Esophagus (tissue), 2 donors: Measurements from ENCODE around the gene AGRP. TPM values are rescaled to one million over a fixed set of nuclear protein-coding genes. Genes with fewer than 3 reads are reported as not detected.

Experiments
- H3K27ac ChIP-seq, 2 donors: one replicate each; pipeline ENCODE4 v1.5.1; 2013; ENCODE audit warnings: low read depth in 2 of 2, mild to moderate bottlenecking in 2 of 2, inconsistent platforms in 1 of 2, low read length in 1 of 2, moderate library complexity in 1 of 2
- H3K27me3 ChIP-seq, 2 donors: one replicate each; pipeline ENCODE4 v1.6.1; 2013; ENCODE audit warnings: low read length in 2 of 2, control low read depth in 1 of 2, mild to moderate bottlenecking in 1 of 2; ENCODE audit not compliant: insufficient read depth in 2 of 2, control insufficient read depth in 1 of 2
- H3K36me3 ChIP-seq, 2 donors: one replicate each; pipeline ENCODE4 v1.6.1; 2013; ENCODE audit warnings: low read length in 1 of 2; ENCODE audit not compliant: control insufficient read depth in 2 of 2, insufficient read depth in 2 of 2
- H3K4me1 ChIP-seq, 2 donors: one replicate each; pipeline ENCODE4 v1.6.1; 2013; ENCODE audit warnings: low read length in 1 of 2; ENCODE audit not compliant: control insufficient read depth in 2 of 2, insufficient read depth in 2 of 2
- H3K4me3 ChIP-seq, 2 donors: one replicate each; pipeline ENCODE4 v1.5.1; 2013; ENCODE audit warnings: low read length in 2 of 2, mild to moderate bottlenecking in 2 of 2, low read depth in 1 of 2, moderate library complexity in 1 of 2
- H3K9me3 ChIP-seq, 2 donors: one replicate each; pipeline ENCODE4 v1.6.1; 2013; ENCODE audit warnings: mild to moderate bottlenecking in 2 of 2, low read depth in 1 of 2, low read length in 1 of 2, moderate library complexity in 1 of 2; ENCODE audit not compliant: control insufficient read depth in 2 of 2, insufficient read depth in 1 of 2
- WGBS, 2 donors: extraction: QIAGEN DNeasy Blood & Tissue Kit; methylation state at CpG; one replicate each; pipeline ENCODE4 v1.1.7; 2013; 5-methylcytosine and 5-hydroxymethylcytosine counted together
- polyA plus RNA-seq, 2 donors: library from polyadenylated mRNA; stranded (reverse); fragments of 200-250 nt; gene quantifications; one replicate each; pipeline ENCODE4 v1.2.3, GENCODE V29; 2013
- donor health status: healthy with polysubstance abuse.
- donor health status: Bipolar disorder and iron deficiency.

AGRP gene
- polyA plus RNA-seq, 2 donors: not detected

- Histone ChIP-seq H3K4me3 (peak overlapping the region; percentile 2 to 45), H3K36me3 (no peaks in the 10 kb centered on the region), H3K27me3 (no peaks in the 10 kb centered on the region), H3K9me3 (no peaks in the 10 kb centered on the region), H3K27ac (no peak overlapping the region), H3K4me1 (peaks cover 5 to 7% of the 10 kb centered on the region in 2 donors)
- 61 to 72% methylated on average over 25 of the region's 25 CpGs for WGBS, 2 donors
Observed at GRCh38 chr16:67482233-67482924, 968 bp downstream of the AGRP start.

- Histone ChIP-seq H3K4me1 (peaks cover 5 to 7% of the 10 kb centered on the region in 2 donors), H3K9me3 (no peaks in the 10 kb centered on the region), H3K36me3 (no peaks in the 10 kb centered on the region), H3K27ac (peak overlapping the region; percentile 79 to 82), H3K27me3 (no peaks in the 10 kb centered on the region), H3K4me3 (peak overlapping the region; percentile 45 to 51)
- 10 to 11% methylated on average over 17 of the region's 17 CpGs for WGBS, 2 donors
Observed at GRCh38 chr16:67481561-67482232, 1.6 kb downstream of the AGRP start.

DNA sequence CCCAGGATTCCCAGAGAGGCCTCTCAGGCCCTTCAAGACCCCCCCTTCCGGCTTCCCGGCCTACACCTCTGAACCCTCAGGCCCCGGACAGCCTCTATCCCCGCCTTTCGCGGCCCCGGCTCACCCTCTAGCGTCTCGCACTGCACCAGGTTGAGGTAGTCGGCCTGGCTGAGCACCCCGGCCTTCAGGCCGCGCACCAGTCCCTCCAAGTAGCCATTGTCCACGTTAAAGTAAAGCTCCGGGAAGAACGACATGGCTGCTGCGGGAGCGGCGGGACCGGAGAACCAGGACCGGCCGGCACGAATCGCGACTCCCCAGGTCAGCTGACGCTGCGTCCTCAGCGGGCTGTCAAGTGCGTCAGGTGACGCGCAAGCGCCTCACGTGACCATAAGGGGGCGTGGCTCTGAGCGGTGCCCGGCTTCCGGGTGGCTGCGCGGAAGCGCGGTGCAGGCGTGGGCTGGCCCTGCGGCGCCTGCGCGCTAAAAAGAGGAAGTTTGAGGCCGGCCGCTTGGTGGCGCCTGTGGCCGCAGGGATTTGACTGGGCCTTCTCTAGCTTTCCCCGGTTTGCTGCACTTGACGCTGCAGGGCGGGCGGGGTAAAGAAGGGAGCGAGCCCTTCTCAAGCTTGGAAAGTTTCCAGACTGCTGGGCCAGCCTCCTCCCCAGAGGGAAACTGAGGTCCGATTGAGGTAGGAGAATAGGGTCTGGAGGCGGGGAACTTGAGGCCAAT lies 2.4 kb downstream of the AGRP start, which contains the start of gene ATP6V0D1:
Gene ATP6V0D1 (minus strand): TSS at position 325 of the 728 bp plus-strand sequence. CDS start 71 bp downstream, at position 254.
- H3K9me3 ChIP-seq: no peaks in the 10 kb centered on the region
- peak within 1 kb of the TSS; percentile 94 to 95 for H3K27ac ChIP-seq
- peaks cover 5 to 7% of the 10 kb centered on the region in 2 donors for H3K4me1 ChIP-seq
- 0 to 1% methylated on average over 57 of the region's 57 CpGs for WGBS, 2 donors
- no peaks in the 10 kb centered on the region for H3K36me3 ChIP-seq
- no peaks in the 10 kb centered on the region for H3K27me3 ChIP-seq
- H3K4me3 ChIP-seq: peak within 1 kb of the TSS; percentile 93

GRCh38 chr16:67477960-67478554 lies 5.3 kb downstream of the AGRP start:
- H3K9me3 ChIP-seq: no peaks in the 10 kb centered on the region
- H3K4me3 ChIP-seq: no peak overlapping the region
- peaks cover 5 to 9% of the 10 kb centered on the region in 2 donors for H3K4me1 ChIP-seq
- no peaks in the 10 kb centered on the region for H3K36me3 ChIP-seq
- H3K27ac ChIP-seq: no peak overlapping the region
- H3K27me3 ChIP-seq: no peaks in the 10 kb centered on the region
- 78 to 79% methylated on average over 8 of the region's 8 CpGs for WGBS, 2 donors

- Histone ChIP-seq H3K27me3 (no peaks in the 10 kb centered on the region), H3K9me3 (no peaks in the 10 kb centered on the region), H3K27ac (no peak overlapping the region), H3K4me1 (peaks cover 7 to 9% of the 10 kb centered on the region in 2 donors), H3K36me3 (no peaks in the 10 kb centered on the region), H3K4me3 (no peak overlapping the region)
- 90 to 91% methylated on average over 11 of the region's 11 CpGs for WGBS, 2 donors
Observed at GRCh38 chr16:67474551-67475455, 8.5 kb downstream of the AGRP start.

DNA sequence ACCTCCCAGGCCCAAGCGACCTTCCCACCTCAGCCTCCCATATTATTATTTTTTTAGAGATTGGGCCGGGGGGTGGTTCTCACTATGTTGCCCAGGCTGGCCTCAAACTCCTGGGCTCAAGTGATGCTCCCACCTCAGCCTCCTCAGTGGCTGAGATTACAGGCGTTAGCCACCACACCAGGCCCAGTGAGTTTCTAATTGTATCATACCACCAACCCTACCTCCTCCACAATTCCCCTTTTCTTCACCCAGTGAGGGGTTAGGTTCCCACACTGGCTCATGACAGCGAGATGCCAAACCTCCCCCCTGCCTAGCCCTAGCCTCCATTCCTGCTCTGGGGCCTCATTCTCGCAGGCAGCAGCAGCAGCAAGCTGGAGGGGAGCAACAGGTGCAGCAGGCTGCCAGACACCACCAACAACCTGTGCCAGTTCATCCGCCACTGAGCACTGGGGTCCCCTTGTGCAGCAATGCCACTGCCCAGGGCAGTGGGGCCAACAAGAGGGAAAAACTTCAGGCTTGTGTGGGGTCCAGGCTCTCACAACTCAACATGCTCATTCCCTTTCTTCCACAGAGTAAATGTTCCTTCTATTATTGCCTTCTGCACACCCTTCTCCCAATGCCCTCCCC lies 11.5 kb downstream of the AGRP start:
- H3K4me1 ChIP-seq: peaks cover 5 to 7% of the 10 kb centered on the region in 2 donors
- WGBS, 2 donors: 90 to 92% methylated on average over 6 of the region's 6 CpGs
- no peaks in the 10 kb centered on the region for H3K9me3 ChIP-seq
- no peaks in the 10 kb centered on the region for H3K27me3 ChIP-seq
- peak overlapping the region in 1 of 2 donors; percentile 9 for H3K27ac ChIP-seq
- no peaks in the 10 kb centered on the region for H3K36me3 ChIP-seq
- H3K4me3 ChIP-seq: no peak overlapping the region

GRCh38 chr16:67470359-67470758 lies 13.0 kb downstream of the AGRP start:
- no peaks in the 10 kb centered on the region for H3K9me3 ChIP-seq
- WGBS, 2 donors: 52 to 63% methylated on average over 7 of the region's 7 CpGs
- H3K27ac ChIP-seq: no peak overlapping the region
- H3K36me3 ChIP-seq: peaks cover 0 to 2% of the 10 kb centered on the region in 2 donors
- H3K4me1 ChIP-seq: peaks cover 10 to 11% of the 10 kb centered on the region in 2 donors
- no peak overlapping the region for H3K4me3 ChIP-seq
- no peaks in the 10 kb centered on the region for H3K27me3 ChIP-seq

DNA sequence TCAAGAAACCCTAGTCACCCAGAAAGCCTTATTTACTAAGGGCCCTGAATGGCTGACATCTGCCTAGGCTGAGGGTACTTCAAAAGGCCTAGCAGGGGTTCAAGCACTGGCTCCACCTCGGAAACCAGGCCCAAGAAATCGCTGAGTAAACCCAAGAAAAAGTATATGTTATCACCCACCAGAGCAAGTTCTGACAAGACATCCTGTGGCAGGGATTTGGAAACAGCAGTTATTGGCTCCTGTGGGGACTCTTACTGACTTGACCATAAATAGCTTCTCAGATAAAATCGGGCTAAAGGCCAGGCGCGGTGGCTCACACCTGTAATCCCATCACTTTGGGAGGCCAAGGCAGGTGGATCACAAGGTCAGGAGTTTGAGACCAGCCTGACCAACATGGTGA lies 14.6 kb downstream of the AGRP start:
- Histone ChIP-seq H3K27me3 (no peaks in the 10 kb centered on the region), H3K27ac (peak overlapping the region in 1 of 2 donors; percentile 58), H3K36me3 (peaks cover 0 to 3% of the 10 kb centered on the region in 2 donors), H3K4me1 (peaks cover 15 to 16% of the 10 kb centered on the region in 2 donors), H3K4me3 (no peak overlapping the region), H3K9me3 (no peaks in the 10 kb centered on the region)
- WGBS, 2 donors: 56 to 69% methylated on average over 5 of the region's 5 CpGs
